Measurements from ENCODE around the gene KIF6. TPM values are rescaled to one million over a fixed set of nuclear protein-coding genes. Genes with fewer than 3 reads are reported as not detected.

Gene KIF6
- total and polyA plus RNA-seq, 2 donors (not counting 1 experiment from before 2014, with no cell fraction given), result not detected

DNA sequence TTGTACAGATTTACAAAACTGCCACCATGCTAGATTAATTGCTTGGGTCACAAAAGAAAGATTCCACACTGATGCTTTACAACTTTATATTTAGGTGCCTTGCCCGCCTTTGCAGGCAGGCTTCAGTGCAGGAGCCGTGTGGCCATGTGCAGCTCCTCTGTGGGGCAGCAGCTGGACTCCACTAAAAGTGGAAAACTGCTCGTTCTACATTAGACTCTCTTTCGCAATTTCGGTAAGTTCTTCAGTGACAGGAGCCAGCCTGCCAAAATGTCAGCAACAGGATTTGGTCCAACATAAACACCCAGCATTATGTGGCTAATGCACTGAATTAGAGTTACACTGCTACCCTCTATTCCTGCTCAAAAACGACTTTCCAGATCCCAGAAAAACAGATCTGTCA, 228.3 kb downstream of the KIF6 start:
- no peak for TF ChIP-seq EZH2 (IDR thresholded peaks at IDR 0.05; ENCODE audit: borderline replicate concordance, insufficient read depth, low read depth, low read length, poor library complexity, severe bottlenecking)
- TF ChIP-seq, protein P1, sequence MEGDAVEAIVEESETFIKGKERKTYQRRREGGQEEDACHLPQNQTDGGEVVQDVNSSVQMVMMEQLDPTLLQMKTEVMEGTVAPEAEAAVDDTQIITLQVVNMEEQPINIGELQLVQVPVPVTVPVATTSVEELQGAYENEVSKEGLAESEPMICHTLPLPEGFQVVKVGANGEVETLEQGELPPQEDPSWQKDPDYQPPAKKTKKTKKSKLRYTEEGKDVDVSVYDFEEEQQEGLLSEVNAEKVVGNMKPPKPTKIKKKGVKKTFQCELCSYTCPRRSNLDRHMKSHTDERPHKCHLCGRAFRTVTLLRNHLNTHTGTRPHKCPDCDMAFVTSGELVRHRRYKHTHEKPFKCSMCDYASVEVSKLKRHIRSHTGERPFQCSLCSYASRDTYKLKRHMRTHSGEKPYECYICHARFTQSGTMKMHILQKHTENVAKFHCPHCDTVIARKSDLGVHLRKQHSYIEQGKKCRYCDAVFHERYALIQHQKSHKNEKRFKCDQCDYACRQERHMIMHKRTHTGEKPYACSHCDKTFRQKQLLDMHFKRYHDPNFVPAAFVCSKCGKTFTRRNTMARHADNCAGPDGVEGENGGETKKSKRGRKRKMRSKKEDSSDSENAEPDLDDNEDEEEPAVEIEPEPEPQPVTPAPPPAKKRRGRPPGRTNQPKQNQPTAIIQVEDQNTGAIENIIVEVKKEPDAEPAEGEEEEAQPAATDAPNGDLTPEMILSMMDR (IDR thresholded peaks at IDR 0.05), result no peak
- H3K9me3 ChIP-seq (ENCODE audit: control extremely low read depth in 1 of 3, control insufficient read depth in 2 of 3, insufficient read depth in 1 of 3, low read length in 2 of 3), result peaks cover 0 to 10% (median 6%) of the 10 kb centered on the region in 3 donors
- CTCF ChIA-PET, result no interaction called here
- H4K20me1 ChIP-seq (ENCODE audit: control insufficient read depth, insufficient read depth, low read length, poor library complexity, severe bottlenecking), result no peaks in the 10 kb centered on the region
- H3K4me2 ChIP-seq (replicated peaks; ENCODE audit: low read depth, low read length, poor library complexity, severe bottlenecking), result no peak overlapping the region
- no peaks in the 10 kb centered on the region for H3K36me3 ChIP-seq (replicated peaks in 1 of 2; ENCODE audit: control extremely low read depth in 1 of 2, control insufficient read depth in 1 of 2, extremely low read depth in 1 of 2, insufficient read depth in 2 of 2, low read length in 1 of 2)
- ATAC-seq (ENCODE audit: low read depth) (no peak), DNase-seq (no peak)
- no peak overlapping the region for H3K27ac ChIP-seq (ENCODE audit: low read length in 2 of 2)
- 83% methylated on average over 6 of the region's 6 CpGs for WGBS (ENCODE audit: insufficient coverage)
- POLR2A ChIA-PET, result no interaction called here
- no peaks in the 10 kb centered on the region for H3K4me1 ChIP-seq (ENCODE audit: control insufficient read depth in 2 of 2, insufficient read depth in 2 of 2, low read length in 2 of 2)
- Mint-ChIP-seq H3K4me3 (no peak overlapping the region), H3K27me3 (peaks cover 16% of the 10 kb centered on the region), H3K4me1 (no peaks in the 10 kb centered on the region), H3K27ac (no peak overlapping the region), H3K9me3 (ENCODE audit: insufficient read depth) (peaks cover 9% of the 10 kb centered on the region)
- no peak overlapping the region for H3K9ac ChIP-seq (ENCODE audit: low read length)
- H2AFZ ChIP-seq (ENCODE audit: insufficient read depth, low read depth, low read length, poor library complexity, severe bottlenecking), result no peak overlapping the region
- intact Hi-C loops (cut with micrococcal nuclease), result no loop called here
- H3K27me3 ChIP-seq (replicated peaks in 1 of 4; ENCODE audit: control extremely low read depth in 1 of 4, control insufficient read depth in 3 of 4, insufficient read depth in 4 of 4, low read length in 3 of 4), result peaks cover 0 to 14% (median 2%) of the 10 kb centered on the region in 4 experiments
- H3K4me3 ChIP-seq (ENCODE audit: control extremely low read depth in 1 of 5, extremely low read depth in 1 of 5, insufficient read depth in 1 of 5, low read depth in 2 of 5, low read length in 4 of 5), result no peak overlapping the region
- H3K79me2 ChIP-seq (ENCODE audit: control insufficient read depth, insufficient read depth, low read length), result no peaks in the 10 kb centered on the region

DNA sequence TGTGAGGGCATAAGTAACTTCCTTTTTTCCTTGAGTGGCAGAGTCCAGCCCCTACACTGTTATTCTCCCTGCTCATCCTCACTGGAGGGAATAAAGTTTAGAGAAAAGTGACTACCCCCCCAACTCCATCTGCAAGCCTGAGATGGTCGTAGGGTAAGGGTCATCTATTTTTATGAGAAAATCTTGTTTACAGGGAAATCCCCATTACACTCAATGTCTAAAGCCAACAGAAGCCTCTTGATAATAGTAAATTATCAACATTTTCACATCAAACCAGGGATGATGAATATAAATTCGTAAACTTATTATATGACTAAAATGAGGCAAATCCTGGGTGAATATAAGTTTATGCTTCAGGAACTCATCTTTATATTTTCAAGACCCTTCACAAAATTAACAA, 228.8 kb downstream of the KIF6 start:
- Mint-ChIP-seq H3K4me3 (no peak overlapping the region), H3K27ac (no peak overlapping the region), H3K4me1 (no peaks in the 10 kb centered on the region), H3K27me3 (peaks cover 19% of the 10 kb centered on the region), H3K9me3 (ENCODE audit: insufficient read depth) (peaks cover 6% of the 10 kb centered on the region)
- no peak overlapping the region for H3K27ac ChIP-seq (ENCODE audit: low read length in 2 of 2)
- no peaks in the 10 kb centered on the region for H3K79me2 ChIP-seq (ENCODE audit: control insufficient read depth, insufficient read depth, low read length)
- no peak overlapping the region for H3K9ac ChIP-seq (ENCODE audit: low read length)
- DNase-seq, result no peak
- peaks cover 0 to 14% (median 2%) of the 10 kb centered on the region in 4 experiments for H3K27me3 ChIP-seq (replicated peaks in 1 of 4; ENCODE audit: control extremely low read depth in 1 of 4, control insufficient read depth in 3 of 4, insufficient read depth in 4 of 4, low read length in 3 of 4)
- no peaks in the 10 kb centered on the region for H4K20me1 ChIP-seq (ENCODE audit: control insufficient read depth, insufficient read depth, low read length, poor library complexity, severe bottlenecking)
- no peaks in the 10 kb centered on the region for H3K36me3 ChIP-seq (replicated peaks in 1 of 2; ENCODE audit: control extremely low read depth in 1 of 2, control insufficient read depth in 1 of 2, extremely low read depth in 1 of 2, insufficient read depth in 2 of 2, low read length in 1 of 2)
- TF ChIP-seq EZH2 (IDR thresholded peaks at IDR 0.05; ENCODE audit: borderline replicate concordance, insufficient read depth, low read depth, low read length, poor library complexity, severe bottlenecking), result no peak
- TF ChIP-seq, protein P1 (IDR thresholded peaks at IDR 0.05), result no peak
- ChIA-PET POLR2A (no interaction called here), CTCF (no interaction called here)
- ATAC-seq (ENCODE audit: low read depth), result no peak
- peaks cover 0 to 10% (median 3%) of the 10 kb centered on the region in 3 donors for H3K9me3 ChIP-seq (ENCODE audit: control extremely low read depth in 1 of 3, control insufficient read depth in 2 of 3, insufficient read depth in 1 of 3, low read length in 2 of 3)
- no peak overlapping the region for H3K4me2 ChIP-seq (replicated peaks; ENCODE audit: low read depth, low read length, poor library complexity, severe bottlenecking)
- H3K4me1 ChIP-seq (ENCODE audit: control insufficient read depth in 2 of 2, insufficient read depth in 2 of 2, low read length in 2 of 2), result no peaks in the 10 kb centered on the region
- no peak overlapping the region for H2AFZ ChIP-seq (ENCODE audit: insufficient read depth, low read depth, low read length, poor library complexity, severe bottlenecking)
- intact Hi-C loops (cut with micrococcal nuclease), result no loop called here
- WGBS (ENCODE audit: insufficient coverage), result no CpG with 5 or more reads among the region's 2 CpGs
- no peak overlapping the region for H3K4me3 ChIP-seq (ENCODE audit: control extremely low read depth in 1 of 5, extremely low read depth in 1 of 5, insufficient read depth in 1 of 5, low read depth in 2 of 5, low read length in 4 of 5)

Measured in B cell (primary cell).